Heart left ventricle (tissue), 16 donors: ENCODE measurements around the gene OR2M2. TPM values are rescaled to one million over a fixed set of nuclear protein-coding genes. Genes with fewer than 3 reads are reported as not detected.

Source experiments
- ATAC-seq, 4 donors: fragments of 200-7000 bp; cut with Tn5 transposase; one replicate each; pipeline ENCODE4 v1.9.1; 2020 to 2022; ENCODE audit warnings: moderate library complexity in 4 of 4, mild to moderate bottlenecking in 3 of 4, moderate number of reproducible peaks in 1 of 4
- DNase-seq, 5 donors: peaks; one replicate each; pipeline ENCODE4 v3.0.0-alpha.2; 2020
- H3K27ac ChIP-seq, 12 donors: fragments of 200-600 bp; sonication (generic) in 4 of 12; one replicate each; pipeline versions ENCODE4 v1.5.0 to v1.8.0; 2016 to 2022; ENCODE audit warnings: mild to moderate bottlenecking in 2 of 12
- H3K27me3 ChIP-seq, 9 donors: fragments of 200-600 bp; sonication (generic) in 2 of 9; one replicate each; pipeline versions ENCODE4 v1.5.1 to v1.8.0; 2016 to 2022; ENCODE audit warnings: mild to moderate bottlenecking in 3 of 9
- H3K36me3 ChIP-seq, 9 donors: fragments of 200-600 bp; sonication (generic) in 2 of 9; one replicate each; pipeline versions ENCODE4 v1.5.0 to v1.8.0; 2018 to 2022; ENCODE audit warnings: mild to moderate bottlenecking in 2 of 9
- H3K4me1 ChIP-seq, 12 donors: fragments of 200-600 bp; sonication (generic) in 4 of 12; one replicate each; pipeline versions ENCODE4 v1.5.0 to v1.8.0; 2016 to 2022; ENCODE audit warnings: mild to moderate bottlenecking in 3 of 12
- H3K4me3 ChIP-seq, 12 donors: fragments of 200-600 bp; sonication (generic) in 4 of 12; one replicate each; pipeline versions ENCODE4 v1.5.0 to v1.8.0; 2017 to 2022; ENCODE audit warnings: mild to moderate bottlenecking in 9 of 12, moderate library complexity in 4 of 12
- H3K9me3 ChIP-seq, 12 donors: fragments of 200-600 bp; sonication (generic) in 4 of 12; one replicate each; pipeline versions ENCODE4 v1.5.0 to v1.8.0; 2016 to 2022; ENCODE audit warnings: mild to moderate bottlenecking in 1 of 12
- CTCF ChIP-seq, 12 donors: fragments of 200-600 bp; sonication (generic) in 4 of 12; IDR thresholded peaks; one replicate each; pipeline versions ENCODE4 v1.5.0 to v1.8.0; 2018 to 2022; ENCODE audit warnings: antibody characterized with exemption in 12 of 12, mild to moderate bottlenecking in 5 of 12
- POLR2A ChIP-seq, 2 donors: fragments of 450-650 bp; IDR thresholded peaks; one replicate each; pipeline ENCODE4 v1.6.1; 2017; ENCODE audit warnings: antibody characterized with exemption in 2 of 2, mild to moderate bottlenecking in 2 of 2, moderate library complexity in 2 of 2
- WGBS, 4 donors: extraction: QIAGEN DNeasy Blood & Tissue Kit in 2 of 4; methylation state at CpG; one replicate each; pipeline versions ENCODE4 v1.1.5 to v1.1.7; 2013 to 2018; 5-methylcytosine and 5-hydroxymethylcytosine counted together
- intact Hi-C, 10 donors: fragments of 100-400 bp; cut with DNase I; formaldehyde crosslinking; loops; one replicate each; pipeline versions ENCODE4 v1.11.1 to v1.14.2; 2022
- polyA plus RNA-seq, 2 donors: library from polyadenylated mRNA; stranded (reverse); fragments of 200-250 nt; gene quantifications; one replicate each; pipeline ENCODE4 v1.2.3, GENCODE V29; 2013
- total RNA-seq, 9 donors: library from RNA; depleted of rRNA in 2 of 9; stranded (reverse); fragments of >200 nt in 2 of 9; fragmentation: NEBNext Ultra II Directional in 3 of 9; extraction: Animal tissue kit (Norgen Biotek cat#: 25700) in 3 of 9; gene quantifications; one replicate each; pipeline versions ENCODE4 v1.1.0 to v1.2.4, GENCODE V29; 2016 to 2023
- donor health status: ischemic (EF 13 %, LVEDD 7.1; RV severe dilation, severe dysfunction).
- donor health status: healthy with polysubstance abuse.
- donor health status: DM: no; HTN: yes; CAD: no.
- donor health status: DM: no; HTN: no; CAD: no.
- donor health status: ischemic (EF 25% LVEDD 6.9; RV normal size, moderate dysfunction).
- donor health status: ischemic (EF 25% LVEDD 5.7; RV mildly dilated, moderate dysfunction).
- donor health status: healthy.
- donor health status: DM: yes; HTN: yes; CAD: no.
- donor health status: ischemic (EF 35%, LVEDD 5.7; RV mildly dilated, moderate dysfunction).
- donor health status: nonischemic (EF 11% LVEDD 7.7; RV severe dilation, severe dysfunction).
- donor health status: DM: yes; HTN: yes; CAD: no.
- donor health status: PGD.
- donor health status: ischemic (EF 29% LVEDD 5.4; RV normal size, mild dysfunction).
- donor health status: nonischemic (EF 23%, LVEDD 6.1; RV moderate dilation, normal function).

OR2M2 gene
- total and polyA plus RNA-seq, 11 donors: not detected

- DNase-seq (no peak), ATAC-seq (no peak)
- H3K27me3 ChIP-seq: no peaks in the 10 kb centered on the region
- no peaks in the 10 kb centered on the region for H3K36me3 ChIP-seq
- TF ChIP-seq POLR2A (IDR thresholded peaks at IDR 0.05) (no peak), CTCF (IDR thresholded peaks at IDR 0.05) (no peak)
- no peaks in the 10 kb centered on the region for H3K4me1 ChIP-seq
- 31 to 38% (median 34%) methylated on average over 1 of the region's 1 CpG for WGBS, 4 donors
- no peak overlapping the region for H3K4me3 ChIP-seq
- H3K9me3 ChIP-seq: peaks cover 0 to 21% (median 4%) of the 10 kb centered on the region in 12 donors
- intact Hi-C loops: no loop called here
- no peak overlapping the region for H3K27ac ChIP-seq
Measured at GRCh38 chr1:248143311-248143710, 31.3 kb upstream of the OR2M2 start.

GRCh38 chr1:248144513-248145198, 30.0 kb upstream of the OR2M2 start, which contains the start of gene OR2M5:
TSS of gene OR2M5 (plus strand) at chr1:248145148. CDS start at chr1:248145148, 0 bp downstream.
- no peaks in the 10 kb centered on the region for H3K4me1 ChIP-seq
- no peak within 1 kb of the TSS for H3K4me3 ChIP-seq
- WGBS, 4 donors: 72 to 84% (median 81%) methylated on average over 3 of the region's 3 CpGs
- no peaks in the 10 kb centered on the region for H3K27me3 ChIP-seq
- DNase-seq (no peak), ATAC-seq (no peak)
- no peaks in the 10 kb centered on the region for H3K36me3 ChIP-seq
- TF ChIP-seq CTCF (IDR thresholded peaks at IDR 0.05): no peak
- TF ChIP-seq POLR2A (IDR thresholded peaks at IDR 0.05): no peak
- H3K9me3 ChIP-seq: peaks cover 0 to 21% (median 5%) of the 10 kb centered on the region in 12 donors
- intact Hi-C loops: no loop called here
- H3K27ac ChIP-seq: no peak within 1 kb of the TSS

GRCh38 chr1:248152056-248152827, 22.4 kb upstream of the OR2M2 start:
- WGBS, 4 donors: 71 to 82% (median 75%) methylated on average over 6 of the region's 6 CpGs
- Histone ChIP-seq H3K36me3 (no peaks in the 10 kb centered on the region), H3K27ac (no peak overlapping the region), H3K9me3 (peaks cover 0 to 17% (median 4%) of the 10 kb centered on the region in 12 donors), H3K4me1 (no peaks in the 10 kb centered on the region), H3K4me3 (no peak overlapping the region), H3K27me3 (no peaks in the 10 kb centered on the region)
- no peak for TF ChIP-seq CTCF (IDR thresholded peaks at IDR 0.05)
- no peak for TF ChIP-seq POLR2A (IDR thresholded peaks at IDR 0.05)
- intact Hi-C loops: no loop called here
- DNase-seq: no peak
- ATAC-seq: no peak

GRCh38 chr1:248155927-248156326, 18.7 kb upstream of the OR2M2 start:
- Histone ChIP-seq H3K9me3 (no peaks in the 10 kb centered on the region), H3K27ac (no peak overlapping the region), H3K27me3 (no peaks in the 10 kb centered on the region), H3K4me1 (no peaks in the 10 kb centered on the region), H3K36me3 (no peaks in the 10 kb centered on the region), H3K4me3 (no peak overlapping the region)
- ATAC-seq (no peak), DNase-seq (no peak)
- TF ChIP-seq CTCF (IDR thresholded peaks at IDR 0.05): no peak
- TF ChIP-seq POLR2A (IDR thresholded peaks at IDR 0.05): no peak
- intact Hi-C loops: no loop called here
- WGBS, 4 donors: 37 to 82% (median 58%) methylated on average over 1 of the region's 1 CpG
